Thoracic aorta (tissue), 2 donors: Measurements from ENCODE around the gene SEMA3G. TPM values are rescaled to one million over a fixed set of nuclear protein-coding genes. Genes with fewer than 3 reads are reported as not detected.

Experiments
- ATAC-seq: fragments of 150-250 bp; one replicate; pipeline ENCODE4 v1.8.0; 2017; ENCODE audit warnings: low read depth; ENCODE audit not compliant: insufficient number of reproducible peaks, low FRiP score
- DNase-seq: peaks from one replicate; pipeline ENCODE4 v3.0.0-alpha.2; 2020; ENCODE audit warnings: low spot score
- H3K27ac ChIP-seq, 2 donors: fragments of 200-600 bp; sonication (generic); 1 replicate in 1 of 2; 2 replicates in 1 of 2; pipeline ENCODE4 v1.5.1; 2016; ENCODE audit warnings: mild to moderate bottlenecking in 2 of 2, moderate library complexity in 2 of 2
- H3K27me3 ChIP-seq: fragments of 200-600 bp; sonication (generic); replicated peaks from 2 replicates; pipeline ENCODE4 v1.6.0; 2016; ENCODE audit warnings: mild to moderate bottlenecking; ENCODE audit not compliant: insufficient read depth
- H3K36me3 ChIP-seq: fragments of 200-600 bp; sonication (generic); one replicate; pipeline ENCODE4 v1.5.1; 2016
- H3K4me1 ChIP-seq, 2 donors: fragments of 200-600 bp; sonication (generic); 1 replicate in 1 of 2; 2 replicates in 1 of 2; pipeline versions ENCODE4 v1.5.1 to v1.6.0; 2016; ENCODE audit warnings: low read depth in 2 of 2, mild to moderate bottlenecking in 1 of 2; ENCODE audit not compliant: control insufficient read depth in 1 of 2
- H3K4me3 ChIP-seq: fragments of 200-600 bp; sonication (generic); 2 replicates; pipeline ENCODE4 v1.5.1; 2016; ENCODE audit warnings: mild to moderate bottlenecking
- H3K9me3 ChIP-seq: fragments of 200-600 bp; sonication (generic); 2 replicates; pipeline ENCODE4 v1.5.1; 2016
- total RNA-seq, 2 donors: library from RNA; depleted of rRNA; stranded (reverse); fragments of >200 nt; gene quantifications; one replicate each; pipeline versions ENCODE4 v1.1.0 to v1.2.3, GENCODE V29; 2016
- TF ChIP-seq, protein P1 (sequence below): fragments of 200-600 bp; sonication (generic); IDR thresholded peaks from one replicate; pipeline ENCODE4 v1.5.1; 2019; ENCODE audit warnings: antibody characterized with exemption

SEMA3G gene
- total RNA-seq, 2 donors from 2014 or later, result 16.8 to 18.1 TPM

- DNase-seq (no peak), ATAC-seq (no peak)
- Histone ChIP-seq H3K36me3 (peaks cover 72% of the 10 kb centered on the region), H3K27ac (no peak overlapping the region), H3K4me1 (peaks cover 10 to 21% of the 10 kb centered on the region in 2 donors), H3K27me3 (no peaks in the 10 kb centered on the region), H3K4me3 (no peak overlapping the region), H3K9me3 (no peaks in the 10 kb centered on the region)
- TF ChIP-seq, protein P1, sequence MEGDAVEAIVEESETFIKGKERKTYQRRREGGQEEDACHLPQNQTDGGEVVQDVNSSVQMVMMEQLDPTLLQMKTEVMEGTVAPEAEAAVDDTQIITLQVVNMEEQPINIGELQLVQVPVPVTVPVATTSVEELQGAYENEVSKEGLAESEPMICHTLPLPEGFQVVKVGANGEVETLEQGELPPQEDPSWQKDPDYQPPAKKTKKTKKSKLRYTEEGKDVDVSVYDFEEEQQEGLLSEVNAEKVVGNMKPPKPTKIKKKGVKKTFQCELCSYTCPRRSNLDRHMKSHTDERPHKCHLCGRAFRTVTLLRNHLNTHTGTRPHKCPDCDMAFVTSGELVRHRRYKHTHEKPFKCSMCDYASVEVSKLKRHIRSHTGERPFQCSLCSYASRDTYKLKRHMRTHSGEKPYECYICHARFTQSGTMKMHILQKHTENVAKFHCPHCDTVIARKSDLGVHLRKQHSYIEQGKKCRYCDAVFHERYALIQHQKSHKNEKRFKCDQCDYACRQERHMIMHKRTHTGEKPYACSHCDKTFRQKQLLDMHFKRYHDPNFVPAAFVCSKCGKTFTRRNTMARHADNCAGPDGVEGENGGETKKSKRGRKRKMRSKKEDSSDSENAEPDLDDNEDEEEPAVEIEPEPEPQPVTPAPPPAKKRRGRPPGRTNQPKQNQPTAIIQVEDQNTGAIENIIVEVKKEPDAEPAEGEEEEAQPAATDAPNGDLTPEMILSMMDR, result no peak
Observed at GRCh38 chr3:52404391-52404790, 40.5 kb downstream of the SEMA3G start.

DNA sequence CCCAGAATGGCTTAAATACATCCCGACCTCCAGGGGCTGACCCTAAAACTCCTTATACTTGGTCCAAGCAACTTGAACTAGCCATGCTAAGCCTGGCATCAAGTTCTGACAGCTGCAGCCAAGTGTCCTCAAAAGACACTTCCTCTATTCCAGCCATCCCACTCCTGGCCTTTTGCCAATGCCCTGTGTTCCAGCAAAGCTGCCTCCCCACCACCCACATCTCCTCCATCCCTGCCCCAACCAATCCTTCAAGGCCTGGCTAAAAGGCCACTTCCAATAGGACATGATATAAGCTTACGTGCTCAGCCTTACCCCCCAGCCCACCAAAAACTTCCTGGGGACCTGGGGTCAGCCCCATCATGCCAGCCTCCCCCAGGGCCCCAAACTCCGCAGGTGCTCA, 40.9 kb downstream of the SEMA3G start:
- no peak overlapping the region for H3K27ac ChIP-seq
- H3K4me1 ChIP-seq, result peaks cover 7 to 17% of the 10 kb centered on the region in 2 donors
- no peak for DNase-seq
- H3K36me3 ChIP-seq, result peaks cover 72% of the 10 kb centered on the region
- TF ChIP-seq, protein P1, result no peak
- H3K27me3 ChIP-seq, result no peaks in the 10 kb centered on the region
- H3K4me3 ChIP-seq, result no peak overlapping the region
- ATAC-seq, result no peak
- H3K9me3 ChIP-seq, result no peaks in the 10 kb centered on the region

DNA sequence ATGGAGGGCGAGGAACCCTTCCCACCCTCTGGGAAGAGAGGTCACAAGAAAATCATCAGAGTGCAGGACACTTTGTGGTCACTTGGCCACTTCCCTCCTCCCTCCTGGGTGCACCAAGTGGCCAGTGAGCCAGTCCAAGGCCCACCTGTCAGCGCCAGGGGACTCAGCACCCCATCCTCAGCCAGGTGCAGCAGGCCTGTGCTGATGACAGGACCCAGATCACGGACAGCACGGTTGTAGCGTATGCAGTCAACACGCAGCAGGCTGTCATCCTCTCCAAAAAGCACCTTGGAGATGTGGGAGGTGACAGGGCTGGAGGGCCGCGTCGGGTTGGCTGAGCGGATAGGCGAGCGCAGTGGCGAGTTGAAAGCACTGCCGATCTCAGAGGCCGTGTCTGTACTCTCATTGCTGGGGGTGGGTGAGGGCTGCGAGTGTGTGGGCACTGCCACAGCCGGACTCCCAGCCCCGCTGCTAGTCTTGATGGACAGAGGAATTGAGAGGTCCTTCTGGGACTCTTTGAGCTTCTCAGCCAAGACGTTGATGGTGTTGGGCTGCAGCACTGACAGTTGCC, 41.5 kb downstream of the SEMA3G start:
- H3K36me3 ChIP-seq, result peaks cover 72% of the 10 kb centered on the region

DNA sequence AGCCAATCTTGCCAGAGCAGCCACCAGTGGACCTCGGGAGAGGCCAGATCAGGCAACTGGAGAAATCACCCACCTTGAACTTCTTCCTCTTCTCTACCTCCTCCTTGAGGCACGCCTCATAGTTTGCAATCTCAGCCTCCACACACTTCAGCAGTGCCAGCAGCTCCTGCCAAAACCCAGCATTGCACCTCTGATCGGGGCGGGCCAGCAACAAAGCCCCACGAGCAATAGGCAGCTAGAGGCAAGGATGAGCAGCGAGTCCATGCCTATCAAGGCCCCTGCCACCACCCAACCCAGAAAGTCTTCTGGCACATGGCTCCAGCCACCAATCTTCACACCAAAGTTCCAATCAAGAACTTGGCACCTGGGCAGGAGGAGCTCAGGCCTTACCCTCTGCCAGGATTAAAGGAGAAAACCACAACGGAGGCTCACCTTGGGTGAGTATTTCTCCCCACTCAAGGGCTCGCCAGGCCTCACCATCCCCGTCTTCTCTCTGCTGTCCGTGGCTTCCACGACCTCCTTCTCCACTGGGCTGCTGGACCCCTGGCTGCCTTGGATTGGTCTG, 42.1 kb downstream of the SEMA3G start:
- peaks cover 0 to 6% of the 10 kb centered on the region in 2 donors for H3K4me1 ChIP-seq
- DNase-seq, result no peak
- no peak overlapping the region for H3K27ac ChIP-seq
- no peaks in the 10 kb centered on the region for H3K9me3 ChIP-seq
- peaks cover 72% of the 10 kb centered on the region for H3K36me3 ChIP-seq
- no peaks in the 10 kb centered on the region for H3K27me3 ChIP-seq
- ATAC-seq, result no peak
- no peak overlapping the region for H3K4me3 ChIP-seq
- TF ChIP-seq, protein P1, result no peak

More for the DNA sequence above, 41.5 kb downstream of the SEMA3G start:
- Histone ChIP-seq H3K4me1 (peaks cover 1 to 11% of the 10 kb centered on the region in 2 donors), H3K4me3 (no peak overlapping the region), H3K27me3 (no peaks in the 10 kb centered on the region), H3K9me3 (no peaks in the 10 kb centered on the region), H3K27ac (no peak overlapping the region)
- no peak for ATAC-seq
- TF ChIP-seq, protein P1, result no peak
- no peak for DNase-seq

- no peaks in the 10 kb centered on the region for H3K4me1 ChIP-seq
- H3K27ac ChIP-seq, result no peak overlapping the region
- H3K36me3 ChIP-seq, result peaks cover 67% of the 10 kb centered on the region
- ATAC-seq (no peak), DNase-seq (no peak)
- H3K27me3 ChIP-seq, result no peaks in the 10 kb centered on the region
- no peaks in the 10 kb centered on the region for H3K9me3 ChIP-seq
- TF ChIP-seq, protein P1, result no peak
- no peak overlapping the region for H3K4me3 ChIP-seq
Observed at GRCh38 chr3:52402101-52402521, 42.8 kb downstream of the SEMA3G start.
